GM18511 (cell line): ENCODE measurements around the gene SCRG1.

Source experiments
- ATAC-seq: cut with Tn5 transposase; IDR thresholded peaks from one replicate; pipeline ENCODE4 v1.9.1; 2021; ENCODE audit warnings: mild to moderate bottlenecking, moderate library complexity; ENCODE audit not compliant: unreplicated experiment

Gene SCRG1

GRCh38 chr4:173413036-173413435 lies 14.1 kb upstream of the SCRG1 start:
- no peak for ATAC-seq

DNA sequence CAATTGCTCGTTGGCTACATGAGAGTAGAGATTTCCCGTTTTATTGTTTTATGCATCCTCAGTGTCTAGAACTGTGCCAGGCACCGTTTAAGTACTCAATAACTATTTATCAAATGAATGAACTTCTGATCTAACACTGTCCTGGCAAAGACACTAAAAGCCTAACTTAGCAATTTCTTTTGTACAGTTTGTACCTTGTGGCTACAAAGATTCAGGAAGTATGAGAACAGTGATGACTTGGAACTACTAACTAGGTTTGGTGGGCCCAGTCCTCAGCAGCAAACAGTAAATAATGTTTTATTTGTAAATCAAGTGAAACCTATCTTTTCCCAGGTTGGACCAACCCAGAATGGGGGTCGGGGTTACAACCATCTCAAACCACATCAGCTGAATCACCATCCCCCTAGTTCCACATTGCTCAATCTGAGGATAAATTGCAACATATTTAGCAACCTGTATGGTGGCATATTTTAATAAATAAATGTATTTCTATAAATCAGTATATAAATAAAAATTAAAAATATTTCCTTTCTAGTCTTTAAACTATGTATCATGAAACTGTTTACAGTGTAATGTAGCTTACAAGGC lies 12.3 kb upstream of the SCRG1 start:
- ATAC-seq, result no peak

- ATAC-seq, result no peak
Observed at GRCh38 chr4:173410079-173410478, 11.2 kb upstream of the SCRG1 start.

DNA sequence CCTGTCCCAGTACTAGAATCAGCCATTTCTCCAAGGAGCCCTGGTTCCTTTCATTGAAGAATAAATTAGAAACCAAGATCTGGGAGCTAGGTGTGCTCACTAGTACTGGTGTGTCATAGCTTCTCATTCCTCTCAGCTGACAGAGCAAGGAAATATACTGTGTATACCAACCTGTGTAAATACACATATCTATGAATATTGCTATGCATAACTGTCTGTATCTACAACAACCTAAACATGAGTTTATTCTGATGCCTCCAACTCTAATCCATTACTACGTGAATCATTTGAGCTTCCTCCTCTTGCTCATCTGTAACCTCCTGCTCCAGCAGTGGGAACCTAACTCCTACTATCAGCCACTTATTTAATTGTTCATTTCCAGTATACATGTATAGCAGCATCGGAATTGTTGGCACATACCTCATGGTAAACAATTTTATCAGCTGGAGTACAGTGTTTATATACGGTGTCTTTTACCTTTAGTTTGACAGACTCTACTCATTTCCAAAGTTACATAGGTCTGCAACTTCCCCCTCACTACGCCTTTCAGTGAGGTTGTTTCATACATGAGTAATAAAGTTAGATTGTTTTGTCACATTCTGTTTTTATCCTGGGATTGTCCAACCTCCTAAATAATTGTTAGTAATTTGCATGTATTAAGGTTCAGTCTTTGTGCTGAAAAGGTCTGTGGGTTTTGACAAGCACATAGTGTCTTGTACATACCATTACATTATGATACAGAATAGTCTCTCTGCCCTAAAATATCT lies 7.1 kb upstream of the SCRG1 start:
- peak; percentile 57 for ATAC-seq

DNA sequence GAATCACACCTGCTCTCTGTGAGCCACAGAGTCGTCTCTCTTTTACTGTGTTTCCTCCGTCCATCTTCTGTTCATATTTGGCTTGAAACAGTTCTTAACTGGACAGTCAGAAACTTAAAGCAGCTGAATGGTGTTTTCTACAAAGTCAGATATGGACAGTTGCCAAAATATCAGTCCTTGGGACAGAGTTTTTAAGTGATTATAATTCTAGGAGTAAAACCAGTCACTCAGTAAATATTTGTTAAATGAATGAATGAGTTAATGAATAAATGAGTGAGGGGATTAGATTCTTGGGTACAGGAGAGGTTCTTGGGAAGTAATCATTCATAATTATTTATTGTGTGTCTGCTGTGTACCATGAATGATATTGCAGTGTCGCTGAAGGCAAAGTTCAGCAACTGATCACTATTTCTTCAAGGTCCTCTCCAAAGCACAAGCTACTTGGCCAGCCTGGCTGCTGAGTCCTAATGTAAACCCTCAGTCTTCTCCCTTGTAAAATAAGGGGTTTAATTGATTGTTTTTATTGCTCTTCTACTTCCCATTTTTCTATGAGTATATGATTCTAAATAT lies 5.5 kb upstream of the SCRG1 start:
- ATAC-seq, result no peak

DNA sequence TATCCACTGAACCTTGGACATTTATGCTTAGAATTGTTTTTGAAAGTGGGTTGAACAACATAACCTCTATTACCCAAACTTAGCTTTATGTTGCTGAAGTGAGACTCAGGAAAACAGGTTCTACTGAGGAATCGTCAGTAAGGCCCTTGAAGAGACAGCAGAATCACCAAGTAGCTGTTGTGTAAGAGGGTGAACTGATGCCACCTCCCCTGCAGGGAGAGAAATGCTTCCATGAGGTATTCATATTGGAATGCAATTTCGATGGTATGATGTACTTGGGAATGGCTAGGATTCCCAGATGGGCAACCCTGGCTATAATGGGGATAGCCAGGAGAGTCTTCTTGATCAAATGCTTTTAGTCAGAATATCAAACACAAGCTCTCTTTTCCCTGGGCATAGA lies 4.1 kb upstream of the SCRG1 start:
- no peak for ATAC-seq

DNA sequence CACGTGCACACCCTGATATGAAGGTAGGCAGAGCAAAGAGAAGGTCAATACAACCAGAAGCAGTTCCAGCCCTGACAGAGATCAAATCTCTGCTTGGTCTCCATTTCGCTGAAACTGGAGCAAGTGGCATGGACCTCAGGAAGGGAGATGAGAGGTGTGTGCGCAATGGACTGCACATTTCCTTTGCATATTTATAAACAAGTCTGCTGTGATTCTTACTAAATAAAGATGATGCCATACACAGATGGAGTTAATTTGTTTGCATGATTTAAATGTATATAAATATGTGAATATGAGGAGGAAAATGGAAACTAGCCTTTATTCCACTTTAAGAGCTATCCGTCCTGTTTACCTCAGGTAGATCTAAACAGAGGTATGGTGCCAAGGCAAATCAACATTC lies 2.1 kb upstream of the SCRG1 start:
- no peak for ATAC-seq

DNA sequence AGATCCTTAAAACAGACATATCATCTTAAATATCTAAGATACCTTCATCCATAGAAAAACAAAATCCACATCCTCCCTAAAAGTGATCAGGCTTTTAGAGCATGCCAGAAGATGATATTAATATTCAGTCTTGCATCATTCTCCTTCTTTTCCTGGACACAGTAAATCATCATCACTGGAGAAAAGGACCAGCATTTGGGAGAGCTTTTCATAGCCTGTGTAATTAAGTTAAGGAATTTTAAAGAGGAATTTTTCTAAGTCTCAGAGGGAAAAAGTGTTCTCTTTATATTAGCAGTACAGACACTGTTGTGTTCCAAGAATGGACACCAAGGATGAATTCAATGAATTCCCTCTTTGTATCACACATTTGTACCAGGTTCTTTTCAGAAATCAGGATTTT lies 696 bp downstream of the SCRG1 start:
- no peak for ATAC-seq

- ATAC-seq, result no peak
Observed at GRCh38 chr4:173397604-173398003, 1.3 kb downstream of the SCRG1 start.

DNA sequence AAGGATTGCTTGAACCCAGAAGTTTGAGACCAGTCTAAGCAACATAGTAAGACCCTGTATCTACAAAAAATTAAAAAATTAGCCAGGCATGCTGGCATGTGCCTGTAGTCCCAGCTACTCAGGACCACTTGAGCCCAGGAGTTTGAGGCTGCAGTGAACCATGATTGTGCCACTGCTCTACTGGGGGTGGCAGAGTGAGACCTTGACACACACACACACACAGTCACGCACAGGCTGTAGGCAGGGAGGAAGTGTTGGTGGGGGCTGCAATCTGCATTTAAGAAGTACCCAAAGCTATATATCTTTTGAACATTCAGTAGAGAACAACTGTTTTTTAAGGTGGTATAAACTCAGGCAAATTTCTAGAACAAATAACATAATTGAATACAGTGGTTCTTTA lies 7.2 kb downstream of the SCRG1 start:
- ATAC-seq, result no peak

GRCh38 chr4:173386751-173387150 lies 12.2 kb downstream of the SCRG1 start:
- ATAC-seq, result no peak

GRCh38 chr4:173382349-173382748 lies 16.6 kb downstream of the SCRG1 start:
- no peak for ATAC-seq

- ATAC-seq, result no peak
Observed at GRCh38 chr4:173381610-173382009, 17.3 kb downstream of the SCRG1 start.

- ATAC-seq, result no peak
Observed at GRCh38 chr4:173380987-173381386, 17.9 kb downstream of the SCRG1 start.

DNA sequence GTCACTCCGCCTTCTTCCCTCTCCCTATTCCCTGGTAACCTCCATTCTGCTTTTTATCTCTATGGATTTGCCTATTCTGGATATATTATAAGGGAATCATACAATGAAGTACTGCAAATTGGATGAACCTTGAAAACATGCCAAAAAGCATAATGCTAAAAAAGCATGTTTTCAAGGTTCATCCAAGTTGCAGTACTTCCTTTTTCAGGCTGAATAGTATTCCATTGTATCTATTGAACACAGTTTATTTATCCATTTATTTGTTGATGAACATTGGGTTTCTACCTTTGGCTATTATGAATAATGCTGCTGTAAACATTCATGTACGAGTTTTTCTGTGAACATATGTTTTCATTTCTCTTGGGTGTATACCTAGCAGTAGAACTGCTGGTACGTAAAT lies 19.0 kb downstream of the SCRG1 start:
- ATAC-seq, result no peak

GRCh38 chr4:173374588-173374987 lies 24.3 kb downstream of the SCRG1 start:
- no peak for ATAC-seq

DNA sequence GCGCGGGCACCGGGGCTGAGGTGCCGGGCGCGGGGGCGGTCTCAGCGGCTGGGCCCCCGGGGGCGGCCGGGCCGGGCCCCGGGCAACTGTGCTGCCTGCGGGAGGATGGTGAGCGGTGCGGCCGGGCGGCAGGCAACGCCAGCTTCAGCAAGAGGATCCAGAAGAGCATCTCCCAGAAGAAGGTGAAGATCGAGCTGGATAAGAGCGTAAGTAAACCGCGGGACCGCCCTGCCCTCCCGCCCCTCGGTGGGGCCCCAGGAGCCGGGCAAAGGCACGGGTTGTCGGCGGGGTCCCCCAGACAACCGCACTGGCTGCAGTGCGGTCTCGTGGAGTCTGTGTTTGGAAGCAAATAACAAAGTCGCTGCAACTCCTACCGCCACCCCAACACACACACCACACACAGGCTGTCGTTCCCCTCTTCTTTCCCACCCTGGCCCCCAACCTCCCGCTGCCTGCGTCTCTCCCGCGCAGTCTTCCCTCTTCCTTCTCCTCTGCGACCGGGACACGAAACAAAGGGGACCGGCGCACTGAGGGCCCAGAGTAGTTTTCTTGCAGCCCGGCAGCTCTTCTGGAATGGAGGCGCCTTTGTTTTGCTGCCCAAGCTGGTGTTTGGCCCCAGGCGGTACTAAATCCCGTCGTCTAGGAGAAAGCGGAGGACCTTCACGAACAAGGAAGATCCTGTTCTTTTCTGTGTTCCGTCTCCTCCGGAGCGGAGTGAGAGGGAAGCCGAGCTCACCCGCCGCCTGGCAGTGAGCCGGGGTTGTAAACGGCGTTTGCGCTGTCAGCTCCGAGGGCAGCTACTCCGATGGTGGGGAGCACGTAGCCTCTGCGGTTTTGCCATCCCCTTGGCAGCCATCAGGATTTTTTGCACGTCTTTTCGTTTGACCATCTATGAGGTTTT lies 27.4 kb downstream of the SCRG1 start:
- ATAC-seq, result peak; percentile 20

GRCh38 chr4:173370477-173371291 lies 28.2 kb downstream of the SCRG1 start, which contains the start of gene SAP30:
SAP30 (plus strand) TSS chr4:173370954; CDS start chr4:173371183, 229 bp downstream.
- peak; percentile 70 for ATAC-seq

DNA sequence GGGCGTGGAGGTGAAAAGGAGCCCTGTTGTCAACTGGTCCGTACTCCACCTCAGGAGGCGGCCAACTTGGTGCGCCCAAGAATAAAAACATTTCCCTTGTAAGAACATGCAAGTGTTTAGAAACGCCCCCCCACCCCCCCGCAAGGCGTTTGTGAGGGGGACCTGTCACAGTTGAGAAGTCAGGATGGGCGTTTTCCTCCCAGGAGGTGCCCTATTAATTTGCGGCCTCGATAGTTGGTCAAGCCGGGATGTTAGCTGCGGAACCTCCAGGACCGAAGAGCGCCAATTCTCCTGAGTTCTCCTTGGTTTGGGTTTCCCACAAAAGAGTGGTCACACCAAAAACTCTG lies 28.8 kb downstream of the SCRG1 start:
- ATAC-seq, result peak; percentile 11

DNA sequence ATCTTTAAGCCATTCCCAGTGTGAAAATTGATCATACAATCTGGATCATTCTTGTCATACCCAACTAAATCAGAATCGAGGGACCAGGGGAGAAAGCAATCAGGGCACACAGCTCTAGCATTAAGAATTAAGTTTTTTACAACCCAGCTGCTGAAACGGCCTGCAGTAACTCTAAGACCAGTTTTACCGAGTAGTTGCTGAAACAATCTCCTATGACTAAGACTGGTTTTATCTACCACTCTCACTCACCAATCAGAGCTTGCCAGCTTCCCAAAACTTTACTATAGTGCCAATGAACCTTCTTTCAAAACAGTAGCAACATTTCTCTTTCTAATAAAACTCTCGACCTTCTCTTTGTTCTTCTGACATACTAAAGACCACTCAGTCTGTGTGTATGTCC lies 31.0 kb downstream of the SCRG1 start:
- no peak for ATAC-seq

- ATAC-seq, result peak; percentile 15
Observed at GRCh38 chr4:173367285-173367684, 31.6 kb downstream of the SCRG1 start.
